ENCODE measurements around the gene NR3C2.
"Not testable (repeated sequence)": the region's sequence is repeated elsewhere in the genome, so short reads cannot be mapped to it uniquely, and the experiment has no call there.

DNA sequence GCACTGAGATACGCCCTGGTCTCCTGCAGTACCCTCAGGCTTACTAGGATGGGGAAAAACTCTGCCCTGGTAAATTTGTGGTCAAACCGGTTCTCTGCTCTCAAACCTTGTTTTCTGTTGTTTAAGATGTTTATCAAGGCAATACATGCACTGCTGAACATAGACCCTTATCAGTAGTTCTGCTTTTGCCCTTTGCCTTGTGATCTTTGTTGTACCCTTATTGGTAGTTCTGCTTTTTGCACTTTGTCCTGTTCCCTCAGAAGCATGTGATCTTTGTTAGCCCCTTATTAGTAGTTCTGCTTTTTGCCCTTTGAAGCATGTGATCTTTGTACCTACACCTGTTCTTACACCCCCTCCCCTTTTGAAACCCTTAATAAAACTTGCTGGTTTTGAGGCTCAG lies 319.1 kb downstream of the NR3C2 start:
- TF ChIP-seq, protein P1, sequence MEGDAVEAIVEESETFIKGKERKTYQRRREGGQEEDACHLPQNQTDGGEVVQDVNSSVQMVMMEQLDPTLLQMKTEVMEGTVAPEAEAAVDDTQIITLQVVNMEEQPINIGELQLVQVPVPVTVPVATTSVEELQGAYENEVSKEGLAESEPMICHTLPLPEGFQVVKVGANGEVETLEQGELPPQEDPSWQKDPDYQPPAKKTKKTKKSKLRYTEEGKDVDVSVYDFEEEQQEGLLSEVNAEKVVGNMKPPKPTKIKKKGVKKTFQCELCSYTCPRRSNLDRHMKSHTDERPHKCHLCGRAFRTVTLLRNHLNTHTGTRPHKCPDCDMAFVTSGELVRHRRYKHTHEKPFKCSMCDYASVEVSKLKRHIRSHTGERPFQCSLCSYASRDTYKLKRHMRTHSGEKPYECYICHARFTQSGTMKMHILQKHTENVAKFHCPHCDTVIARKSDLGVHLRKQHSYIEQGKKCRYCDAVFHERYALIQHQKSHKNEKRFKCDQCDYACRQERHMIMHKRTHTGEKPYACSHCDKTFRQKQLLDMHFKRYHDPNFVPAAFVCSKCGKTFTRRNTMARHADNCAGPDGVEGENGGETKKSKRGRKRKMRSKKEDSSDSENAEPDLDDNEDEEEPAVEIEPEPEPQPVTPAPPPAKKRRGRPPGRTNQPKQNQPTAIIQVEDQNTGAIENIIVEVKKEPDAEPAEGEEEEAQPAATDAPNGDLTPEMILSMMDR (conservative IDR thresholded peaks at IDR 0.05) = not testable (repeated sequence)
- TF ChIP-seq EZH2 (IDR thresholded peaks at IDR 0.05; ENCODE audit: low read depth) = not testable (repeated sequence)

Measured in PC-9 (cell line).